HepG2 (cell line): Measurements from ENCODE around the gene DIAPH3.

ENCODE experiments used
- ZNF121 ChIP-seq: sonication (generic); formaldehyde crosslinking; IDR thresholded peaks from 2 replicates; pipeline ENCODE4 v1.5.0; 2020; ENCODE audit warnings: mild to moderate bottlenecking, missing genetic modification reagents
- TF ChIP-seq, protein P1 (sequence below): sonication (generic); formaldehyde crosslinking; IDR thresholded peaks from 2 replicates; pipeline ENCODE4 v1.5.0; 2020; ENCODE audit warnings: missing genetic modification reagents

DNA sequence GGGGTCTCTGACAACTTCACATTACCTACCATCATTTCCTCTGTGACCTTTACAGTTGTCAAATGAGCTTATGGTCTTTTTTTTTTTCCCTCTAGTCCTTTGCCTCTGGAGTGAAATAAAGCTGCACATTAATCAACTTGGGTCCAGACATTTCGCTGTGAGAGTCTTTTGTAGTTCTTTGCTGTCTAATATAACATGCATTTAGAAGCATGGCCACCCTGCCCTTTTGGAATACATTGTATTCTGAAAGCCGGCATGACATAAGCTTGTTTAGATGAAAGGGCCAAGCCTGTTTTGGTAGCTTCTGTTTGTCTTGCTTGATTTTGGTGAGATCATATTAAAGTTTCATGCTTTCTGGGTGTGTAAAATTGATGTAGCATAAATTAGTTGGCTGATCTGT, 509.8 kb downstream of the DIAPH3 start:
- no peak for TF ChIP-seq ZNF121 (CRISPR knock-in tag)
- TF ChIP-seq, protein P1, sequence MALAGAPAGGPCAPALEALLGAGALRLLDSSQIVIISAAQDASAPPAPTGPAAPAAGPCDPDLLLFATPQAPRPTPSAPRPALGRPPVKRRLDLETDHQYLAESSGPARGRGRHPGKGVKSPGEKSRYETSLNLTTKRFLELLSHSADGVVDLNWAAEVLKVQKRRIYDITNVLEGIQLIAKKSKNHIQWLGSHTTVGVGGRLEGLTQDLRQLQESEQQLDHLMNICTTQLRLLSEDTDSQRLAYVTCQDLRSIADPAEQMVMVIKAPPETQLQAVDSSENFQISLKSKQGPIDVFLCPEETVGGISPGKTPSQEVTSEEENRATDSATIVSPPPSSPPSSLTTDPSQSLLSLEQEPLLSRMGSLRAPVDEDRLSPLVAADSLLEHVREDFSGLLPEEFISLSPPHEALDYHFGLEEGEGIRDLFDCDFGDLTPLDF (CRISPR knock-in tag), result no peak
